ENCODE data around the gene RASA3.

Gene RASA3

GRCh38 chr13:114065141-114065925, 67.1 kb downstream of the RASA3 start:
- peak; percentile 83 for DNase-seq

DNA sequence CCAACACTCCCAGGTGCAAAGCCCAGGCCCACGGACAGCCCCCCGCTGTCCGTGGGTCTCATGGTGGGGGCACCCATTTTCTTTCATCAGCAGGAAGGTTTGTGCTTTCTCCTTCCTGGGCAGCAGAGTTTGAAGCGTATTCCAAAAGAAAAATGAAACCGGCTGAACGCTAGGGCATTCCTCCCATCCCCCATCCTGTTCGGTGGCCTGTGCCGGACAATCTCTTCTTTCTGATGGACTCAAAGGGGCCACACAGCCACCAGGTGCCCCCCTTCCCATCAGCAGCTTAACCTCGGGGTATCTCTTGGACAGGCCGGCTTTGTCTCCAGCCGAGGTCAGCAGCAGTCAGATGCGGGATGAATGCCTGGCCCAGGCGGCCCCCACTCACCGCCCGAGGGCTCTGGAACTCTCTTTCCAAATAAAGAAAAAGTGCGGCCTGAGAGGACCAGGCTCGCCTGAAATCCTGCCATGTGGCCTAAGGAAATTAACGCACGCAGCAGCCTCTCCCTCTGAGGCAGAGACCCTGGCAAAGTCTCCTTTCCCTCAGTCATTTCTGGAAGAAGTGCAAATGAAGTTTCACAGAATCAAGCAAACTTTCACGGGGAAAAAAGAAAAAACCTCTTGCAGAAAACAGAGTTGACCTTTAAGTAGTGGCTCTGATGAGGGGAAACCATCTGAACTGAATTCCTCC, 67.8 kb downstream of the RASA3 start:
- DNase-seq: no peak

GRCh38 chr13:114063545-114064449, 68.6 kb downstream of the RASA3 start:
- DNase-seq: no peak

GRCh38 chr13:114062754-114063153, 69.7 kb downstream of the RASA3 start:
- DNase-seq: no peak

DNA sequence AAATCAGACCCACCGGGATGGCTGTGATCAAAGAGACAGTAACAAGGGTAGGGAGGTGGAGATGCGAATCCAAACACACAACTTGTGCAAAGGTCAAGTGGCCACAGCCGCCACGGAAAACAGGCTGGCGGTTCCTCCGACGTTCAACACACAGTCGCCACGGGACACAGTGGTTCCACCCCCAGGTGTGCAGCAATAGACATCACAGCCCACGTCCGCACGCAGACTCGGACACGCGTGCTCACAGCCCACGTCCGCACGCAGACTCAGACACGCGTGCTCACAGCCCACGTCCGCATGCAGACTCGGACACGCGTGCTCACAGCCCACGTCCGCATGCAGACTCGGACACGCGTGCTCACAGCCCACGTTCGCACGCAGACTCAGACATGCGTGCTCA, 70.1 kb downstream of the RASA3 start:
- DNase-seq: no peak

- no peak for DNase-seq
Observed at GRCh38 chr13:114061744-114062143, 70.7 kb downstream of the RASA3 start.

DNA sequence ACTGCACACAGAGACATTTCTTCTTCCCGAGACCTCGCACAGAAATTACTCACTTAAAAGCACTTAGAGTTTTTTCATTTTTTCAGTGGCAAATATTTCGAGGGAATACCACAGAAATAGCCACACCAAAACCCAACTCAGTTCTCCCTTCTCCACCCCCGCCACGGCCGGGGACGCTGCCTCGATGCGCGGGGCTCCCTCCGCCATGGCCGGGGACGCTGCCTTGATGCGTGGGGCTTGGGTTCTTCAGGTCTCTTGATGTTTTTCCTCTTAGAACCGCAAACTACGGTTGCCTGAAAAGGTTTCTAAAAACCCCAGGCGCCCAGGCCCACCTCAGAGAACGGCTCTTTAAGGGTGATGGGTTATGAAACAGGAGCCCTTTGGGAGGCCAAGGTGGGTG, 71.4 kb downstream of the RASA3 start:
- no peak for DNase-seq

DNA sequence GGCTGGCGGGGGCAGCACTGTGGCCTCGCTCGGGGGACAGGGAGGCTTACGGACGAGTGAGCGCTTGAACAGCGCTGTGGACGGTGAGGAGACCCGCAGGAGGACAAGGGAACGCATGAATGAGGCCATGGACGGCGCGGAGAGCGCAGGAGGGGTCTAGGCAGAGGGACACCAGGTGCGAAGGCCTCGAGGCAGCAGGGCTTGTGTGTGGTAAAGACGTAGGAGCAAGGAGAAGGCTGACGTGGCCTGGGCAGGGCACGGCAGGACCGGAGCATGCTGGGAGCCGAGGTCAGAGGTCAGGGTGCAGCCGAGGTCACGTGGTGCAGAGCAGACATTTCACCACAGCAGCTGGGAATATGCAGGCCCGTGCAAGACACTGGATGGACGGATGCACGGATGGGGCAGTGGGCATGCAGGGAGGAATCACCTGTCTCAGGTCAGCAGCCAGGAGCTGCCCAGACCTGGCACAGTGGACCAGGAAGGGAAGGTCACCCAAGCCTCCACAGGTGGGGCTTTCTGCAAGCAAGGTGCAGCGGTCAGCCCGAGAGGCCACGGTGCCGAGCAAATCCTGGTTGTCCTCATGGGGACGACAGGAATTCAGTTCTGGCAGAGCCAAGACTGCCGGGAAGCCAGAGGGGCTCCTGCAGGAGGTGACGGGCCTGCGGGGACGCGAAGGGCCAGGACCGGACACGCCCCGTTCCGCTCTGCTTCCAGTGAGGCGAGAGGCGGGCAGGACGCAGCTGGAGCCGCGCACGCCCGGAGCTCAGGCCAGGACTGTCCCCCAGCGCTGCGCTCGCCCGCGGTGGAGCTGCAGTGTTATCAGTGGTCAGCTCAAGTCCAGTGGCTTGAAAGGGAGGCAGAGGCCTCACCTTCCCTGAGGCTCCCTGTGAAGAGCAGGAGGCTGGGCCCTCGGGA, 72.2 kb downstream of the RASA3 start:
- no peak for DNase-seq

GRCh38 chr13:114059428-114059827, 73.0 kb downstream of the RASA3 start:
- DNase-seq: no peak

- DNase-seq: no peak
Observed at GRCh38 chr13:114058051-114058867, 74.2 kb downstream of the RASA3 start.

- DNase-seq: no peak
Observed at GRCh38 chr13:114057166-114058050, 75.0 kb downstream of the RASA3 start.

GRCh38 chr13:114056205-114057013, 76.0 kb downstream of the RASA3 start:
- no peak for DNase-seq

DNA sequence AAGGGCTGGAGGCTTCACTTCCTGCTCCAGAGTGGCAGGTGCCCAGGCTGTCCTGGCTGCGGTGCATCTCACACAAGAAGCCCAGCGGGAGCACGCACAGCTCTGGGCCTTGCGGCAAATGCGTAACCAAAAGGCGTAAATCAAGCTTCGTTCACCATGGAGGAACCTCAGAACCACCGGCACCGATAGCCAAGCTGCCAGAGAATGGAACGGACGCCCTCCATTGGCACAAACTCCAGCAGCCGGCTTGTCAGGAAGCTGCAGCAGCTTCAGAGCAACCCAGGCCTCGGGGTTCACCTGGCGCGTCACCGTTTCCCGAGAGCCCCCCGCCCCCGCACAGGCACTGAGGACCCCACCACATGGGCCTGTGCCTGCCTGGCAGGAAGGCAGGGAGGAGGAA, 76.7 kb downstream of the RASA3 start:
- no peak for DNase-seq

- DNase-seq: no peak
Observed at GRCh38 chr13:114054830-114055439, 77.5 kb downstream of the RASA3 start.

DNA sequence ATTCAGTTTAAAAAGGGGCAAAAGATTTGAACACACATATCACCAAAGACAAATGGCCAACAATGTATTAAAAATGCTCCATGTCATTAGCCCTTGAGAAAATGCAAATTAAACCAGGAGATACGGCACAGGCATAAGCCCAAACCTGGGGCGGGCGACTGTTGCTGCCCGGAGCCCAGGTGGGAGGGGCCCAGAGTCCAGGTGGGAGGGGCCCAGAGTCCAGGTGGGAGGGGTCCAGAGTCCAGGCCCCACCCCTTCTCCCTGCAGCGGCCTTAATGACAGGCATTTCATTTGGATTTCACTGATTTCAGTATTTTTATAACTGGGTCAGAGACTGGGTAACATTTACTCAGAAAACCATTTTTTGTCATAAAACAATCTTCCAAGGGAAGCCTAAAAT, 78.2 kb downstream of the RASA3 start:
- no peak for DNase-seq

- no peak for DNase-seq
Observed at GRCh38 chr13:114053026-114053425, 79.4 kb downstream of the RASA3 start.

DNA sequence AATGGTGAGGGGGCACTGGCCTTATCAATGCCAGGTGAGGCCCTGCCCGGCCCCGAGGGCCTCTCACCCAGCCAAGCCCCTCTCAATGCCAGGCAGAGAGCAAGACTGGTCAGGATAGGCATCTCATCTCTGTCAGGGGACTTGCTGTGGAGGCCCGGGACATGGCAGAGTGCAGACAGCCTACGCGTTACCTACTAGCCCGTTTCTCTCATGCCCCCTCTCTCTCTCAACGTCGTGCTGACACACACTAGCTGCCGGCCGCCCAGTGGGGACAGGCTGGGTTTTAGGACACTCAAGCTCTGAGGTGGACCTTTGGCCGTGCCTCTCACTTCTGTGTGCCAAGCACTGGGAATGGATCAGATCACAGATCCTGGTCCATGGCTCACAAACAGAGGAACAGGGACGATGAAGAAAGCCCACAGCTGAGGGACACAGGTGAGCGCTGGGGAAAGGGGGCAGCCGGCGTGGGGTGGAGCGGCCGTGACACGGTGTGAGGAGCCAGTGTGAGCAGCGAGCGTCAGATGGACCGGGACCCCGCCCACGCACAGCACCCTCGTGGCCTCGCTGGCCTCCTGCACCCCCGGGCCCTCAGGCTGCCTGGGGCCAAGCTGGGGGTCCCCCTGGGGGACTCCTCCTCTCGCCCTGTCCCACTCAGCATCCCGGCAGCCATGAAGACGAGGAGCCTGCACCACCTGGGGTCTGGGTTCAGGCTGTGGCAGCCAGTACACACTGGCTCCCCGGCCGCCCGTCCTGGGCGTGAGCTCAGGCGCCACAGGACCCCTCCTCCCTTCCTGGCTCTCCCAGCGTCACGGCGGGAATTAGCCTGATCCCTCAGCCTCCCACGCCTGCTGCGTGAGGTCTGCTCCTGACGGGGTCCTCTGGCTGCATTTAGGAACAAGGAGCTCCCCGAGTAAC, 81.6 kb downstream of the RASA3 start:
- no peak for DNase-seq

GRCh38 chr13:114049626-114050101, 82.8 kb downstream of the RASA3 start:
- DNase-seq: no peak
